Left renal pelvis (tissue), 4 donors: ENCODE measurements around the gene SPATA1. TPM values are rescaled to one million over a fixed set of nuclear protein-coding genes. Genes with fewer than 3 reads are reported as not detected.
A peak's percentile ranks its signal among the peaks of the same experiment; 100 is the strongest.
"Not testable (repeated sequence)": the region's sequence is repeated elsewhere in the genome, so short reads cannot be mapped to it uniquely, and the experiment has no call there.

Experiments
- DNase-seq, 4 donors: peaks; one replicate each; pipeline ENCODE4 v3.0.0-alpha.2; 2013; ENCODE audit warnings: low read depth in 4 of 4, low spot score in 3 of 4
- polyA plus RNA-seq, 4 donors: library from polyadenylated mRNA; unstranded; fragments of 120-200 nt; gene quantifications; one replicate each; pipeline ENCODE4 v1.2.1, GENCODE V29; 2013; ENCODE audit not compliant: insufficient read length in 4 of 4

Gene SPATA1
- polyA plus RNA-seq = 1 to 10 TPM; 1.4 to 3.1 (median 1.6) TPM

GRCh38 chr1:84506002-84506728, at the start of gene SPATA1, which contains the start of gene GNG5:
Gene SPATA1 (plus strand): TSS chr1:84506386. CDS start chr1:84516360, 9,974 bp downstream.
Gene GNG5 (minus strand): TSS chr1:84506581. CDS start chr1:84506091, 490 bp downstream.
- DNase-seq = peak; percentile 92 to 96 (median 94)

GRCh38 chr1:84462118-84462517, 44.1 kb upstream of the SPATA1 start:
- no peak for DNase-seq

- no peak for DNase-seq
These were observed 38.9 kb upstream of the SPATA1 start for GRCh38 chr1:84467298-84467697.

GRCh38 chr1:84476225-84476624, 30.0 kb upstream of the SPATA1 start:
- no peak for DNase-seq

- peak; percentile 73 to 79 (median 74) for DNase-seq
These were observed 27.0 kb upstream of the SPATA1 start, which contains the start of gene RPF1 for GRCh38 chr1:84478876-84479868. Gene RPF1 (plus strand): TSS chr1:84479266. CDS start chr1:84479282, 16 bp downstream.

GRCh38 chr1:84479998-84480397, 26.2 kb upstream of the SPATA1 start:
- no peak for DNase-seq

- DNase-seq = no peak
These were observed 25.5 kb upstream of the SPATA1 start for GRCh38 chr1:84480650-84481049.

- DNase-seq = no peak
These were observed 24.9 kb upstream of the SPATA1 start for GRCh38 chr1:84481317-84481716.

- no peak for DNase-seq
These were observed 18.1 kb upstream of the SPATA1 start for GRCh38 chr1:84488107-84488506.

- no peak for DNase-seq
These were observed 16.4 kb upstream of the SPATA1 start for GRCh38 chr1:84489766-84490165.

GRCh38 chr1:84492726-84493125, 13.5 kb upstream of the SPATA1 start:
- DNase-seq = no peak

GRCh38 chr1:84493747-84494146, 12.4 kb upstream of the SPATA1 start:
- no peak for DNase-seq

- no peak for DNase-seq
These were observed 9.7 kb upstream of the SPATA1 start for GRCh38 chr1:84496498-84496897.

- DNase-seq = no peak
These were observed 8.4 kb upstream of the SPATA1 start for GRCh38 chr1:84497631-84498275.

- no peak for DNase-seq
These were observed 3.3 kb upstream of the SPATA1 start for GRCh38 chr1:84502927-84503326.

- DNase-seq = peak in 3 of 4 donors; percentile 3 to 18 (median 9)
These were observed 1.4 kb upstream of the SPATA1 start for GRCh38 chr1:84504580-84505492.

- DNase-seq = peak in 2 of 4 donors; percentile 45 to 59
These were observed 639 bp upstream of the SPATA1 start for GRCh38 chr1:84505493-84506001.

- peak in 2 of 4 donors; percentile 1 to 3 for DNase-seq
These were observed 705 bp downstream of the SPATA1 start for GRCh38 chr1:84506729-84507453.

GRCh38 chr1:84507887-84508286, 1.7 kb downstream of the SPATA1 start:
- not testable (repeated sequence) for DNase-seq
